Neural cell (in vitro differentiated cells): Measurements from ENCODE around the gene FYN. TPM values are rescaled to one million over a fixed set of nuclear protein-coding genes. Genes with fewer than 3 reads are reported as not detected.
A peak's percentile ranks its signal among the peaks of the same experiment; 100 is the strongest.

Source experiments
- H2AFZ ChIP-seq: fragments of 200-600, 300-800 bp; sonication (generic), shearing (Covaris generic); 2 replicates; pipeline ENCODE4 v1.6.0; 2014; ENCODE audit warnings: low read depth, mild to moderate bottlenecking, antibody characterized with exemption, low read length, moderate library complexity
- H3F3A ChIP-seq: fragments of 200-600 bp; shearing (Covaris generic); 2 replicates; pipeline ENCODE4 v1.6.1; 2016; ENCODE audit warnings: mild to moderate bottlenecking, moderate library complexity, mixed read lengths, antibody characterized with exemption, low read length; ENCODE audit not compliant: insufficient read depth, poor library complexity, severe bottlenecking
- H3K27ac ChIP-seq: fragments of 200-600, 300-800 bp; sonication (generic), shearing (Covaris generic); 2 replicates; pipeline ENCODE4 v1.5.1; 2014; ENCODE audit warnings: mild to moderate bottlenecking, low read length, moderate library complexity
- H3K27me3 ChIP-seq: fragments of 300-800, 200-600 bp; sonication (generic), shearing (Covaris generic); 2 replicates; pipeline ENCODE4 v1.6.0; 2014; ENCODE audit warnings: mild to moderate bottlenecking, low read depth, low read length, moderate library complexity; ENCODE audit not compliant: insufficient read depth
- H3K36me3 ChIP-seq: fragments of 300-800, 200-600 bp; sonication (generic), shearing (Covaris generic); 2 replicates; pipeline ENCODE4 v1.5.1; 2014; ENCODE audit warnings: mild to moderate bottlenecking, antibody characterized with exemption, low read length, moderate library complexity; ENCODE audit not compliant: insufficient read depth
- H3K4me2 ChIP-seq: fragments of 300-800, 200-600 bp; sonication (generic), shearing (Covaris generic); 2 replicates; pipeline ENCODE4 v1.6.0; 2014; ENCODE audit warnings: mild to moderate bottlenecking, low read length
- H3K4me3 ChIP-seq: fragments of 300-800, 200-600 bp; sonication (generic), shearing (Covaris generic); 2 replicates; pipeline ENCODE4 v1.5.1; 2014; ENCODE audit warnings: mild to moderate bottlenecking, low read length, moderate library complexity
- H3K79me2 ChIP-seq: fragments of 200-600 bp; shearing (Covaris generic); replicated peaks from 2 replicates; pipeline ENCODE4 v1.6.0; 2014; ENCODE audit warnings: mild to moderate bottlenecking, low read length, moderate library complexity; ENCODE audit not compliant: insufficient read depth
- H3K9ac ChIP-seq: fragments of 300-800, 200-600 bp; sonication (generic), shearing (Covaris generic); 2 replicates; pipeline ENCODE4 v1.6.1; 2016; ENCODE audit warnings: mild to moderate bottlenecking, low read length, mixed read lengths
- H3K9me2 ChIP-seq: fragments of 200-600 bp; shearing (Covaris generic); 2 replicates; pipeline ENCODE4 v1.6.1; 2016; ENCODE audit warnings: mild to moderate bottlenecking, low read length, mixed read lengths; ENCODE audit not compliant: insufficient read depth
- H3K9me3 ChIP-seq: fragments of 200-600, 300-800 bp; sonication (generic), shearing (Covaris generic); 2 replicates; pipeline ENCODE4 v1.6.1; 2016; ENCODE audit warnings: mild to moderate bottlenecking, mixed run types, low read length, moderate library complexity, mixed read lengths
- H4K20me1 ChIP-seq: fragments of 200-600 bp; shearing (Covaris generic); 2 replicates; pipeline ENCODE4 v1.6.1; 2016; ENCODE audit warnings: mild to moderate bottlenecking, mixed run types; ENCODE audit not compliant: insufficient read depth
- EP300 ChIP-seq: fragments of 450-650 bp; conservative IDR thresholded peaks from 2 replicates; pipeline ENCODE4 v1.6.1; 2014; ENCODE audit warnings: antibody characterized with exemption, mild to moderate bottlenecking, moderate library complexity; ENCODE audit not compliant: poor library complexity, severe bottlenecking
- EZH2 ChIP-seq: fragments of 200-600, 300-800 bp; shearing (Covaris generic), sonication (generic); IDR thresholded peaks from 2 replicates; pipeline ENCODE4 v1.6.1; 2014; ENCODE audit warnings: antibody characterized with exemption, low read length, borderline replicate concordance, mild to moderate bottlenecking; ENCODE audit not compliant: insufficient read depth, poor library complexity, severe bottlenecking
- MXI1 ChIP-seq: fragments of 450-650 bp; conservative IDR thresholded peaks from 2 replicates; pipeline ENCODE4 v1.6.1; 2014; ENCODE audit warnings: antibody characterized with exemption, mild to moderate bottlenecking; ENCODE audit not compliant: poor library complexity, severe bottlenecking
- POLR2AphosphoS5 ChIP-seq: IDR thresholded peaks from 2 replicates; pipeline ENCODE4 v1.6.1; 2012
- RAD21 ChIP-seq: fragments of 450-650 bp; conservative IDR thresholded peaks from 2 replicates; pipeline ENCODE4 v1.6.1; 2014; ENCODE audit warnings: antibody characterized with exemption, mild to moderate bottlenecking, moderate library complexity
- SMC3 ChIP-seq: fragments of 450-650 bp; conservative IDR thresholded peaks from 2 replicates; pipeline ENCODE4 v1.6.1; 2014; ENCODE audit warnings: antibody characterized with exemption, mild to moderate bottlenecking, moderate library complexity; ENCODE audit not compliant: poor library complexity
- TAF1 ChIP-seq: IDR thresholded peaks from 2 replicates; pipeline ENCODE4 v1.6.1; 2012; ENCODE audit warnings: low read depth
- polyA plus RNA-seq: library from polyadenylated mRNA; depleted of rRNA; stranded (reverse); fragments of >200 nt; gene quantifications from 2 replicates; pipeline ENCODE4 v1.2.3, GENCODE V29; 2014
- TF ChIP-seq, protein P1 (sequence below): fragments of 450-650 bp; IDR thresholded peaks from 2 replicates; pipeline ENCODE4 v1.5.1; 2014; ENCODE audit warnings: antibody characterized with exemption, mild to moderate bottlenecking, moderate library complexity; ENCODE audit not compliant: poor library complexity, severe bottlenecking
- TF ChIP-seq, protein P2 (sequence below): IDR thresholded peaks from 2 replicates; pipeline ENCODE4 v1.6.1; 2012; ENCODE audit warnings: borderline replicate concordance

Gene FYN
- polyA plus RNA-seq, 1 donor from 2014 or later: 277 TPM

DNA sequence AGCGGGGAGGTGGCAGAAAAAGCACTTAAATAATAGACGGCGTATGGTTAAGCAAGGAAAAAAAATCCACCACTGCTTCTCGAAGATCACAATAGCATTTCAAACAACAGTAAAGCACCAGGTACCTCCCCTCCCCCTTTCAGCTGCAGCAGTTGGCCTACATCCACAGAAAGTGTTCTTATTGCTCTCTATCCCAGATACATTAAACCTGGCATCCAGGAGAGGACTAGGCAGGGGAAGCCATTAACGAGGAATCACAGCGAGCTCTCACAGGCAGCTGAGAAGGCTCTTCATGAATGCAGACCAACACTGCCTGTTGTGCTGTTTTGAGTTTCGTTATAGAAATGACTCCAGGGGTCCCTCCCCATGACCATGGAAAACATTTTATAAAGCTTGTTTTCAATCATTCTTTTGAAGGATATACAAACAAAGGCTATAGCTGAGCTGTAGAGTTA, 11.8 kb downstream of the FYN start:
- no peak for TF ChIP-seq EZH2
- TF ChIP-seq TAF1: peak; percentile 39
- peak; percentile 48 for TF ChIP-seq EP300
- TF ChIP-seq, protein P1, sequence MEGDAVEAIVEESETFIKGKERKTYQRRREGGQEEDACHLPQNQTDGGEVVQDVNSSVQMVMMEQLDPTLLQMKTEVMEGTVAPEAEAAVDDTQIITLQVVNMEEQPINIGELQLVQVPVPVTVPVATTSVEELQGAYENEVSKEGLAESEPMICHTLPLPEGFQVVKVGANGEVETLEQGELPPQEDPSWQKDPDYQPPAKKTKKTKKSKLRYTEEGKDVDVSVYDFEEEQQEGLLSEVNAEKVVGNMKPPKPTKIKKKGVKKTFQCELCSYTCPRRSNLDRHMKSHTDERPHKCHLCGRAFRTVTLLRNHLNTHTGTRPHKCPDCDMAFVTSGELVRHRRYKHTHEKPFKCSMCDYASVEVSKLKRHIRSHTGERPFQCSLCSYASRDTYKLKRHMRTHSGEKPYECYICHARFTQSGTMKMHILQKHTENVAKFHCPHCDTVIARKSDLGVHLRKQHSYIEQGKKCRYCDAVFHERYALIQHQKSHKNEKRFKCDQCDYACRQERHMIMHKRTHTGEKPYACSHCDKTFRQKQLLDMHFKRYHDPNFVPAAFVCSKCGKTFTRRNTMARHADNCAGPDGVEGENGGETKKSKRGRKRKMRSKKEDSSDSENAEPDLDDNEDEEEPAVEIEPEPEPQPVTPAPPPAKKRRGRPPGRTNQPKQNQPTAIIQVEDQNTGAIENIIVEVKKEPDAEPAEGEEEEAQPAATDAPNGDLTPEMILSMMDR: no peak
- TF ChIP-seq POLR2AphosphoS5: peak; percentile 69
- peak; percentile 41 for TF ChIP-seq SMC3
- TF ChIP-seq RAD21: peak; percentile 44
- TF ChIP-seq MXI1: no peak
- TF ChIP-seq, protein P2, sequence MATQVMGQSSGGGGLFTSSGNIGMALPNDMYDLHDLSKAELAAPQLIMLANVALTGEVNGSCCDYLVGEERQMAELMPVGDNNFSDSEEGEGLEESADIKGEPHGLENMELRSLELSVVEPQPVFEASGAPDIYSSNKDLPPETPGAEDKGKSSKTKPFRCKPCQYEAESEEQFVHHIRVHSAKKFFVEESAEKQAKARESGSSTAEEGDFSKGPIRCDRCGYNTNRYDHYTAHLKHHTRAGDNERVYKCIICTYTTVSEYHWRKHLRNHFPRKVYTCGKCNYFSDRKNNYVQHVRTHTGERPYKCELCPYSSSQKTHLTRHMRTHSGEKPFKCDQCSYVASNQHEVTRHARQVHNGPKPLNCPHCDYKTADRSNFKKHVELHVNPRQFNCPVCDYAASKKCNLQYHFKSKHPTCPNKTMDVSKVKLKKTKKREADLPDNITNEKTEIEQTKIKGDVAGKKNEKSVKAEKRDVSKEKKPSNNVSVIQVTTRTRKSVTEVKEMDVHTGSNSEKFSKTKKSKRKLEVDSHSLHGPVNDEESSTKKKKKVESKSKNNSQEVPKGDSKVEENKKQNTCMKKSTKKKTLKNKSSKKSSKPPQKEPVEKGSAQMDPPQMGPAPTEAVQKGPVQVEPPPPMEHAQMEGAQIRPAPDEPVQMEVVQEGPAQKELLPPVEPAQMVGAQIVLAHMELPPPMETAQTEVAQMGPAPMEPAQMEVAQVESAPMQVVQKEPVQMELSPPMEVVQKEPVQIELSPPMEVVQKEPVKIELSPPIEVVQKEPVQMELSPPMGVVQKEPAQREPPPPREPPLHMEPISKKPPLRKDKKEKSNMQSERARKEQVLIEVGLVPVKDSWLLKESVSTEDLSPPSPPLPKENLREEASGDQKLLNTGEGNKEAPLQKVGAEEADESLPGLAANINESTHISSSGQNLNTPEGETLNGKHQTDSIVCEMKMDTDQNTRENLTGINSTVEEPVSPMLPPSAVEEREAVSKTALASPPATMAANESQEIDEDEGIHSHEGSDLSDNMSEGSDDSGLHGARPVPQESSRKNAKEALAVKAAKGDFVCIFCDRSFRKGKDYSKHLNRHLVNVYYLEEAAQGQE: no peak
- H2AFZ ChIP-seq: no peak overlapping the region
- H3K27me3 ChIP-seq: no peaks in the 10 kb centered on the region
- peak overlapping the region; percentile 18 for H3K9ac ChIP-seq
- no peaks in the 10 kb centered on the region for H3K9me2 ChIP-seq
- H3K27ac ChIP-seq: peak overlapping the region; percentile 65
- no peaks in the 10 kb centered on the region for H3K9me3 ChIP-seq
- peak overlapping the region; percentile 40 for H3K4me3 ChIP-seq
- peaks cover 7% of the 10 kb centered on the region for H4K20me1 ChIP-seq
- H3F3A ChIP-seq: no peaks in the 10 kb centered on the region
- H3K79me2 ChIP-seq: peaks cover 97% of the 10 kb centered on the region
- H3K4me2 ChIP-seq: peak overlapping the region; percentile 32
- H3K36me3 ChIP-seq: no peaks in the 10 kb centered on the region

DNA sequence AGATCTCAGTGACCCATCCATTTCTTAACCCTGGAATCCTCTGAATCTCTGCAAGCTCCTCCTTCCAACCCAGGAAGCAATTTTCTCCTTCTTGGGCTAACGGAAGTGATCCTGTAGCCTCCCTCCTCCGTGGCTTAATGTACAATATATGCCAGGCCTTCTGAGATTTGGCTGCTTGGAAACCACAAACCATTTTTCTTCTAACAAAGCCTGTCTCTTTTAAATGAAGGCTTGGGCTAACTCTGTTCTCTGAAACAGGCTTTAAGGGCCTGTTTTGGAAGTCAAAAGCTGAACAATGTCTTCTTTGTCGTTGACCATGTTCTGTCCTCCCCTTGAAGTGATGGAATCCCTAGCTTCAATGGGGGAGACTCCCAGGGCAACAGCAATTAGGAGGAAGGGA, 14.9 kb downstream of the FYN start:
- peaks cover 100% of the 10 kb centered on the region for H3K79me2 ChIP-seq
- no peak overlapping the region for H3K4me2 ChIP-seq
- H4K20me1 ChIP-seq: no peaks in the 10 kb centered on the region
- no peaks in the 10 kb centered on the region for H3K9me2 ChIP-seq
- H3F3A ChIP-seq: peaks cover 3% of the 10 kb centered on the region
- TF ChIP-seq EZH2 (no peak), TAF1 (no peak), SMC3 (no peak), RAD21 (no peak), MXI1 (no peak), POLR2AphosphoS5 (no peak), EP300 (no peak)
- TF ChIP-seq, protein P2: no peak
- TF ChIP-seq, protein P1: no peak
- no peaks in the 10 kb centered on the region for H3K36me3 ChIP-seq
- H3K9me3 ChIP-seq: no peaks in the 10 kb centered on the region
- H2AFZ ChIP-seq: no peak overlapping the region
- H3K4me3 ChIP-seq: peak overlapping the region; percentile 25
- no peaks in the 10 kb centered on the region for H3K27me3 ChIP-seq
- no peak overlapping the region for H3K9ac ChIP-seq
- H3K27ac ChIP-seq: no peak overlapping the region
